HEK293 (cell line): ENCODE results near the gene SLC66A1.

Experiments
- EGR2 ChIP-seq: fragments of 450-650 bp; formaldehyde crosslinking; IDR thresholded peaks from 2 replicates; pipeline ENCODE4 v1.5.1; 2016; ENCODE audit warnings: low read depth, missing biosample characterization, missing genetic modification characterization
- GLIS1 ChIP-seq: fragments of 450-650 bp; formaldehyde crosslinking; IDR thresholded peaks from 2 replicates; pipeline ENCODE4 v1.5.1; 2016; ENCODE audit warnings: missing biosample characterization, missing genetic modification characterization
- GLIS2 ChIP-seq: fragments of 450-650 bp; formaldehyde crosslinking; IDR thresholded peaks from 2 replicates; pipeline ENCODE4 v1.5.1; 2016; ENCODE audit warnings: missing biosample characterization, missing genetic modification characterization
- HOXC10 ChIP-seq: sonication (generic); formaldehyde crosslinking; IDR thresholded peaks from 2 replicates; pipeline ENCODE4 v1.8.1; 2023; ENCODE audit warnings: mild to moderate bottlenecking, missing genetic modification reagents
- ZBTB20 ChIP-seq: fragments of 450-650 bp; formaldehyde crosslinking; IDR thresholded peaks from 2 replicates; pipeline ENCODE4 v1.5.1; 2016; ENCODE audit warnings: missing biosample characterization, missing genetic modification characterization
- ZNF10 ChIP-seq: fragments of 450-650 bp; formaldehyde crosslinking; IDR thresholded peaks from 2 replicates; pipeline ENCODE4 v1.5.1; 2017; ENCODE audit warnings: missing biosample characterization, missing genetic modification characterization
- ZNF121 ChIP-seq: fragments of 450-650 bp; formaldehyde crosslinking; IDR thresholded peaks from 2 replicates; pipeline ENCODE4 v1.5.1; 2016; ENCODE audit warnings: missing biosample characterization, missing genetic modification characterization
- ZNF335 ChIP-seq: fragments of 450-650 bp; formaldehyde crosslinking; conservative IDR thresholded peaks from 2 replicates; pipeline ENCODE4 v1.5.1; 2016; ENCODE audit warnings: missing biosample characterization, missing genetic modification characterization
- ZNF391 ChIP-seq: fragments of 450-650 bp; formaldehyde crosslinking; IDR thresholded peaks from 2 replicates; pipeline ENCODE4 v1.5.1; 2016; ENCODE audit warnings: low read depth, missing biosample characterization, missing genetic modification characterization, borderline replicate concordance
- ZNF624 ChIP-seq: fragments of 450-650 bp; formaldehyde crosslinking; IDR thresholded peaks from 2 replicates; pipeline ENCODE4 v1.5.1; 2017; ENCODE audit warnings: missing biosample characterization, missing genetic modification characterization
- ZXDB ChIP-seq: fragments of 450-650 bp; formaldehyde crosslinking; IDR thresholded peaks from 2 replicates; pipeline ENCODE4 v1.5.1; 2016; ENCODE audit warnings: missing biosample characterization, missing genetic modification characterization
- TF ChIP-seq, protein P1 (sequence below): fragments of 450-650 bp; formaldehyde crosslinking; IDR thresholded peaks from 2 replicates; pipeline ENCODE4 v1.5.1; 2016; ENCODE audit warnings: missing biosample characterization, missing genetic modification characterization
- TF ChIP-seq, protein P2 (sequence below): fragments of 450-650 bp; formaldehyde crosslinking; IDR thresholded peaks from 2 replicates; pipeline ENCODE4 v1.5.1; 2016; ENCODE audit warnings: missing biosample characterization, missing genetic modification characterization
- TF ChIP-seq, protein P3 (sequence below): fragments of 450-650 bp; formaldehyde crosslinking; optimal IDR thresholded peaks from 2 replicates; pipeline ENCODE3; 2016; ENCODE audit warnings: missing biosample characterization, mild to moderate bottlenecking, missing genetic modification characterization
- TF ChIP-seq, protein P4 (sequence below): fragments of 450-650 bp; formaldehyde crosslinking; IDR thresholded peaks from 2 replicates; pipeline ENCODE4 v1.5.1; 2017; ENCODE audit warnings: missing biosample characterization, mild to moderate bottlenecking, missing genetic modification characterization, moderate library complexity
- TF ChIP-seq, protein P5 (sequence below): fragments of 450-650 bp; formaldehyde crosslinking; IDR thresholded peaks from 2 replicates; pipeline ENCODE4 v1.5.1; 2016; ENCODE audit warnings: missing biosample characterization, missing genetic modification characterization
- TF ChIP-seq, protein P6 (sequence below): fragments of 450-650 bp; formaldehyde crosslinking; IDR thresholded peaks from 2 replicates; pipeline ENCODE4 v1.5.1; 2016; ENCODE audit warnings: missing biosample characterization, missing genetic modification characterization
- TF ChIP-seq, protein P7 (sequence below): fragments of 450-650 bp; formaldehyde crosslinking; IDR thresholded peaks from 2 replicates; pipeline ENCODE4 v1.5.1; 2016; ENCODE audit warnings: missing biosample characterization, missing genetic modification characterization
- TF ChIP-seq, protein P8 (sequence below): fragments of 450-650 bp; formaldehyde crosslinking; conservative IDR thresholded peaks from 2 replicates; pipeline ENCODE4 v1.5.1; 2016; ENCODE audit warnings: low read depth, missing biosample characterization, missing genetic modification characterization
- TF ChIP-seq, protein P9 (sequence below): fragments of 450-650 bp; formaldehyde crosslinking; IDR thresholded peaks from 2 replicates; pipeline ENCODE4 v1.5.1; 2016; ENCODE audit warnings: missing biosample characterization, missing genetic modification characterization

Gene SLC66A1

DNA sequence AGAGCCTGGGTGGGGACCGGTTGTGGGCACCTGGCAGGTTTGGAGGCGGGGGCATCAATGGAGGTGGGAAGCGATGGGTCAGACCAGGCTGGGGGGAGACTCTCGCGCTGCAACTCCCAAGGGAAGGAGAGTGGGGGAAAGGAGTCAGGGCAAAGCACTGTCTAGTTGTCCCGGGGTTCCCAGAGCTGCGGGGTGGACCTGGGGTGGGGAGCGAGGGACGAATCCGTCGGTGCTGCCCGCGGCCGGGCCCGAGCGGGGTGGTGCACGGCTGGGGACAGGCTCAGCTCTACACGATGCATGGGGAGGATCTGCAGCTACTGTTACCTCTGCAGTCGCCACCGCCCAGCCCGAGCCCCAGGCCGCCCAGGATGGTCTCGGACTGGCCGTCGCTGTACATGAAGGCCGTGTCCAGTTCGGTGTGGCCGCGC, 609 bp upstream of the SLC66A1 start (continued):
- TF ChIP-seq, protein P1, sequence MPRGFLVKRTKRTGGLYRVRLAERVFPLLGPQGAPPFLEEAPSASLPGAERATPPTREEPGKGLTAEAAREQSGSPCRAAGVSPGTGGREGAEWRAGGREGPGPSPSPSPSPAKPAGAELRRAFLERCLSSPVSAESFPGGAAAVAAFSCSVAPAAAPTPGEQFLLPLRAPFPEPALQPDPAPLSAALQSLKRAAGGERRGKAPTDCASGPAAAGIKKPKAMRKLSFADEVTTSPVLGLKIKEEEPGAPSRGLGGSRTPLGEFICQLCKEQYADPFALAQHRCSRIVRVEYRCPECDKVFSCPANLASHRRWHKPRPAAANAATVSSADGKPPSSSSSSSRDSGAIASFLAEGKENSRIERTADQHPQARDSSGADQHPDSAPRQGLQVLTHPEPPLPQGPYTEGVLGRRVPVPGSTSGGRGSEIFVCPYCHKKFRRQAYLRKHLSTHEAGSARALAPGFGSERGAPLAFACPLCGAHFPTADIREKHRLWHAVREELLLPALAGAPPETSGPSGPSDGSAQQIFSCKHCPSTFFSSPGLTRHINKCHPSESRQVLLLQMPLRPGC (tag by site-specific recombination), result no peak
- TF ChIP-seq ZNF121 (tag by site-specific recombination), result 0 out of 2 replicates have a peak, but pooled peaks have one; percentile 17
- TF ChIP-seq HOXC10 (CRISPR knock-in tag), result 0 out of 2 replicates have a peak, but pooled peaks have one; percentile 64
- TF ChIP-seq, protein P2, sequence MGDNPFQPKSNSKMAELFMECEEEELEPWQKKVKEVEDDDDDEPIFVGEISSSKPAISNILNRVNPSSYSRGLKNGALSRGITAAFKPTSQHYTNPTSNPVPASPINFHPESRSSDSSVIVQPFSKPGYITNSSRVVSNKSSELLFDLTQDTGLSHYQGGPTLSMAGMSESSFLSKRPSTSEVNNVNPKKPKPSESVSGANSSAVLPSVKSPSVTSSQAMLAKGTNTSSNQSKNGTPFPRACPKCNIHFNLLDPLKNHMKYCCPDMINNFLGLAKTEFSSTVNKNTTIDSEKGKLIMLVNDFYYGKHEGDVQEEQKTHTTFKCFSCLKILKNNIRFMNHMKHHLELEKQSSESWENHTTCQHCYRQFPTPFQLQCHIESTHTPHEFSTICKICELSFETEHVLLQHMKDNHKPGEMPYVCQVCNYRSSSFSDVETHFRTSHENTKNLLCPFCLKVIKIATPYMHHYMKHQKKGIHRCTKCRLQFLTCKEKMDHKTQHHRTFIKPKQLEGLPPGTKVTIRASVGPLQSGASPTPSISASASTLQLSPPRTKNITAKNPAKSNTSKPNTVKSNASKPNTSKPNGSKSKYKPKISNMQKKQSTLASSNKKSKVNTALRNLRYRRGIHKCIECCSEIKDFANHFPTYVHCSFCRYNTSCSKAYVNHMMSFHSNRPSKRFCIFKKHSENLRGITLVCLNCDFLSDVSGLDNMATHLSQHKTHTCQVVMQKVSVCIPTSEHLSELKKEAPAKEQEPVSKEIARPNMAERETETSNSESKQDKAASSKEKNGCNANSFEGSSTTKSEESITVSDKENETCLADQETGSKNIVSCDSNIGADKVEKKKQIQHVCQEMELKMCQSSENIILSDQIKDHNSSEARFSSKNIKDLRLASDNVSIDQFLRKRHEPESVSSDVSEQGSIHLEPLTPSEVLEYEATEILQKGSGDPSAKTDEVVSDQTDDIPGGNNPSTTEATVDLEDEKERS (tag by site-specific recombination), result no peak
- TF ChIP-seq, protein P3, sequence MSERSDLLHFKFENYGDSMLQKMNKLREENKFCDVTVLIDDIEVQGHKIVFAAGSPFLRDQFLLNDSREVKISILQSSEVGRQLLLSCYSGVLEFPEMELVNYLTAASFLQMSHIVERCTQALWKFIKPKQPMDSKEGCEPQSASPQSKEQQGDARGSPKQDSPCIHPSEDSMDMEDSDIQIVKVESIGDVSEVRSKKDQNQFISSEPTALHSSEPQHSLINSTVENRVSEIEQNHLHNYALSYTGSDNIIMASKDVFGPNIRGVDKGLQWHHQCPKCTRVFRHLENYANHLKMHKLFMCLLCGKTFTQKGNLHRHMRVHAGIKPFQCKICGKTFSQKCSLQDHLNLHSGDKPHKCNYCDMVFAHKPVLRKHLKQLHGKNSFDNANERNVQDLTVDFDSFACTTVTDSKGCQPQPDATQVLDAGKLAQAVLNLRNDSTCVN (tag by site-specific recombination), result peak; percentile 89
- TF ChIP-seq EGR2 (tag by site-specific recombination), result peak; percentile 41
- TF ChIP-seq, protein P4, sequence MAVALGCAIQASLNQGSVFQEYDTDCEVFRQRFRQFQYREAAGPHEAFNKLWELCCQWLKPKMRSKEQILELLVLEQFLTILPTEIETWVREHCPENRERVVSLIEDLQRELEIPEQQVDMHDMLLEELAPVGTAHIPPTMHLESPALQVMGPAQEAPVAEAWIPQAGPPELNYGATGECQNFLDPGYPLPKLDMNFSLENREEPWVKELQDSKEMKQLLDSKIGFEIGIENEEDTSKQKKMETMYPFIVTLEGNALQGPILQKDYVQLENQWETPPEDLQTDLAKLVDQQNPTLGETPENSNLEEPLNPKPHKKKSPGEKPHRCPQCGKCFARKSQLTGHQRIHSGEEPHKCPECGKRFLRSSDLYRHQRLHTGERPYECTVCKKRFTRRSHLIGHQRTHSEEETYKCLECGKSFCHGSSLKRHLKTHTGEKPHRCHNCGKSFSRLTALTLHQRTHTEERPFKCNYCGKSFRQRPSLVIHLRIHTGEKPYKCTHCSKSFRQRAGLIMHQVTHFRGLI (tag by site-specific recombination), result no peak
- TF ChIP-seq, protein P5, sequence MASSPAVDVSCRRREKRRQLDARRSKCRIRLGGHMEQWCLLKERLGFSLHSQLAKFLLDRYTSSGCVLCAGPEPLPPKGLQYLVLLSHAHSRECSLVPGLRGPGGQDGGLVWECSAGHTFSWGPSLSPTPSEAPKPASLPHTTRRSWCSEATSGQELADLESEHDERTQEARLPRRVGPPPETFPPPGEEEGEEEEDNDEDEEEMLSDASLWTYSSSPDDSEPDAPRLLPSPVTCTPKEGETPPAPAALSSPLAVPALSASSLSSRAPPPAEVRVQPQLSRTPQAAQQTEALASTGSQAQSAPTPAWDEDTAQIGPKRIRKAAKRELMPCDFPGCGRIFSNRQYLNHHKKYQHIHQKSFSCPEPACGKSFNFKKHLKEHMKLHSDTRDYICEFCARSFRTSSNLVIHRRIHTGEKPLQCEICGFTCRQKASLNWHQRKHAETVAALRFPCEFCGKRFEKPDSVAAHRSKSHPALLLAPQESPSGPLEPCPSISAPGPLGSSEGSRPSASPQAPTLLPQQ (tag by site-specific recombination), result no peak
- TF ChIP-seq, protein P6, sequence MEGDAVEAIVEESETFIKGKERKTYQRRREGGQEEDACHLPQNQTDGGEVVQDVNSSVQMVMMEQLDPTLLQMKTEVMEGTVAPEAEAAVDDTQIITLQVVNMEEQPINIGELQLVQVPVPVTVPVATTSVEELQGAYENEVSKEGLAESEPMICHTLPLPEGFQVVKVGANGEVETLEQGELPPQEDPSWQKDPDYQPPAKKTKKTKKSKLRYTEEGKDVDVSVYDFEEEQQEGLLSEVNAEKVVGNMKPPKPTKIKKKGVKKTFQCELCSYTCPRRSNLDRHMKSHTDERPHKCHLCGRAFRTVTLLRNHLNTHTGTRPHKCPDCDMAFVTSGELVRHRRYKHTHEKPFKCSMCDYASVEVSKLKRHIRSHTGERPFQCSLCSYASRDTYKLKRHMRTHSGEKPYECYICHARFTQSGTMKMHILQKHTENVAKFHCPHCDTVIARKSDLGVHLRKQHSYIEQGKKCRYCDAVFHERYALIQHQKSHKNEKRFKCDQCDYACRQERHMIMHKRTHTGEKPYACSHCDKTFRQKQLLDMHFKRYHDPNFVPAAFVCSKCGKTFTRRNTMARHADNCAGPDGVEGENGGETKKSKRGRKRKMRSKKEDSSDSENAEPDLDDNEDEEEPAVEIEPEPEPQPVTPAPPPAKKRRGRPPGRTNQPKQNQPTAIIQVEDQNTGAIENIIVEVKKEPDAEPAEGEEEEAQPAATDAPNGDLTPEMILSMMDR (tag by site-specific recombination), result peak; percentile 19; the same call in 1 of the 2 replicates
- TF ChIP-seq ZNF391, result peak; percentile 32; the same call in 1 of the 2 replicates
- peak; percentile 42; the same call in 1 of the 2 replicates for TF ChIP-seq GLIS2 (tag by site-specific recombination)
- TF ChIP-seq, protein P7, sequence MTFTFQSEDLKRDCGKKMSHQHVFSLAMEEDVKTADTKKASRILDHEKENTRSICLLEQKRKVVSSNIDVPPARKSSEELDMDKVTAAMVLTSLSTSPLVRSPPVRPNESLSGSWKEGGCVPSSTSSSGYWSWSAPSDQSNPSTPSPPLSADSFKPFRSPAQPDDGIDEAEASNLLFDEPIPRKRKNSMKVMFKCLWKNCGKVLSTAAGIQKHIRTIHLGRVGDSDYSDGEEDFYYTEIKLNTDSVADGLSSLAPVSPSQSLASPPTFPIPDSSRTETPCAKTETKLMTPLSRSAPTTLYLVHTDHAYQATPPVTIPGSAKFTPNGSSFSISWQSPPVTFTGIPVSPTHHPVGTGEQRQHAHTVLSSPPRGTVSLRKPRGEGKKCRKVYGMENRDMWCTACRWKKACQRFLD (tag by site-specific recombination), result no peak
- TF ChIP-seq GLIS1 (tag by site-specific recombination), result no peak
- no peak for TF ChIP-seq ZNF10 (tag by site-specific recombination)
- TF ChIP-seq, protein P8, sequence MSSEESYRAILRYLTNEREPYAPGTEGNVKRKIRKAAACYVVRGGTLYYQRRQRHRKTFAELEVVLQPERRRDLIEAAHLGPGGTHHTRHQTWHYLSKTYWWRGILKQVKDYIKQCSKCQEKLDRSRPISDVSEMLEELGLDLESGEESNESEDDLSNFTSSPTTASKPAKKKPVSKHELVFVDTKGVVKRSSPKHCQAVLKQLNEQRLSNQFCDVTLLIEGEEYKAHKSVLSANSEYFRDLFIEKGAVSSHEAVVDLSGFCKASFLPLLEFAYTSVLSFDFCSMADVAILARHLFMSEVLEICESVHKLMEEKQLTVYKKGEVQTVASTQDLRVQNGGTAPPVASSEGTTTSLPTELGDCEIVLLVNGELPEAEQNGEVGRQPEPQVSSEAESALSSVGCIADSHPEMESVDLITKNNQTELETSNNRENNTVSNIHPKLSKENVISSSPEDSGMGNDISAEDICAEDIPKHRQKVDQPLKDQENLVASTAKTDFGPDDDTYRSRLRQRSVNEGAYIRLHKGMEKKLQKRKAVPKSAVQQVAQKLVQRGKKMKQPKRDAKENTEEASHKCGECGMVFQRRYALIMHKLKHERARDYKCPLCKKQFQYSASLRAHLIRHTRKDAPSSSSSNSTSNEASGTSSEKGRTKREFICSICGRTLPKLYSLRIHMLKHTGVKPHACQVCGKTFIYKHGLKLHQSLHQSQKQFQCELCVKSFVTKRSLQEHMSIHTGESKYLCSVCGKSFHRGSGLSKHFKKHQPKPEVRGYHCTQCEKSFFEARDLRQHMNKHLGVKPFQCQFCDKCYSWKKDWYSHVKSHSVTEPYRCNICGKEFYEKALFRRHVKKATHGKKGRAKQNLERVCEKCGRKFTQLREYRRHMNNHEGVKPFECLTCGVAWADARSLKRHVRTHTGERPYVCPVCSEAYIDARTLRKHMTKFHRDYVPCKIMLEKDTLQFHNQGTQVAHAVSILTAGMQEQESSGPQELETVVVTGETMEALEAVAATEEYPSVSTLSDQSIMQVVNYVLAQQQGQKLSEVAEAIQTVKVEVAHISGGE (tag by site-specific recombination), result 0 out of 2 replicates have a peak, but pooled peaks have one; percentile 11
- TF ChIP-seq ZNF335, result peak; percentile 65
- TF ChIP-seq ZXDB (tag by site-specific recombination), result no peak
- TF ChIP-seq ZNF624, result no peak
- TF ChIP-seq, protein P9, sequence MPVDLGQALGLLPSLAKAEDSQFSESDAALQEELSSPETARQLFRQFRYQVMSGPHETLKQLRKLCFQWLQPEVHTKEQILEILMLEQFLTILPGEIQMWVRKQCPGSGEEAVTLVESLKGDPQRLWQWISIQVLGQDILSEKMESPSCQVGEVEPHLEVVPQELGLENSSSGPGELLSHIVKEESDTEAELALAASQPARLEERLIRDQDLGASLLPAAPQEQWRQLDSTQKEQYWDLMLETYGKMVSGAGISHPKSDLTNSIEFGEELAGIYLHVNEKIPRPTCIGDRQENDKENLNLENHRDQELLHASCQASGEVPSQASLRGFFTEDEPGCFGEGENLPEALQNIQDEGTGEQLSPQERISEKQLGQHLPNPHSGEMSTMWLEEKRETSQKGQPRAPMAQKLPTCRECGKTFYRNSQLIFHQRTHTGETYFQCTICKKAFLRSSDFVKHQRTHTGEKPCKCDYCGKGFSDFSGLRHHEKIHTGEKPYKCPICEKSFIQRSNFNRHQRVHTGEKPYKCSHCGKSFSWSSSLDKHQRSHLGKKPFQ (tag by site-specific recombination), result no peak
- peak; percentile 10; the same call in 1 of the 2 replicates for TF ChIP-seq ZBTB20 (tag by site-specific recombination)
